ENCODE results near the gene NOP58. TPM values are rescaled to one million over a fixed set of nuclear protein-coding genes. Genes with fewer than 3 reads are reported as not detected.
A peak's percentile ranks its signal among the peaks of the same experiment; 100 is the strongest.

The NOP58 gene
- total and polyA plus RNA-seq, 2 of the 4 experiments (the other 2 are of a cell fraction) = 45.3 to 54.0 TPM

DNA sequence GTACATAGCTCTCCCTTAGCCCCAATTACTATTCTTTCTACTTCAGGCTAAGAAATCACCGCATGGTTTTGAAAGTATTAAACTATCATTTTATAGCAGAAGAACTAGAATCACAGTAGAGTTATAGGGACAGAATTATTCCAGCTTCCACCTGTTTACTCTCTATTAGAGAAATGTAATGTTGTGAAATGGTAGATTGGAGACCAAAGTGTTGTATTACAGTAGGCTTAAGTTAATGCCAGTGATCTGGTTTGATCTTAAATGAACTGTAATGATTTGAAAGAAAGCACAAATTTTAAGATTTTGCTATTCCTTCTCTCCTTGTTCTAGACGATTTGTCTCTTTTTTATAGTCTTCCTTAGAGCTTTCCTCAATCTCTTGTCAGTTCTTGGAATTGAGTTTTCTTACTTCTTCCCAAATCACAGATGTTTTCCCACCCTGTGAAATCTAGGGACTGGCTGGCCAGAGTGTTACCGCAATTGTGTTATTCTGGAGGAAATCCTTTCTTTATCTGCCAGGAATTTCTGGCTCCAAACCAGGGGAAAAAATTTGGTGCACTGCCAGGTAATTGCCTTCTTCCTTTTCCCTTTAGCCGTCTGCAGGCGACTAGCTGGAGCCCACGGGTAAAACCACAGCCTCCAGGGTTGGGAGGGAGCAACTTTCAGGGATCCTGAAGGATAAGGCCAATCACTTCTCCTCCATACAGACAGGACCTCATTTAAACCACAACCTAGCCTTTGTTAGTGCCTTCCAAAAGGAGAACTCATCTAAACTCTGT is 51.7 kb downstream of the NOP58 start:
- Histone ChIP-seq H4K20me1 (ENCODE audit: insufficient read depth, low read length) (0 out of 2 replicates have a peak, but pooled peaks cover 6% of the 10 kb centered on the region), H4K5ac (ENCODE audit: low read depth, low read length) (no peak overlapping the region), H3K9ac (ENCODE audit: low read depth, low read length) (no peak overlapping the region), H2AK5ac (ENCODE audit: low read depth, low read length) (no peak overlapping the region), H4K8ac (ENCODE audit: low read depth in 2 of 2, low read length in 2 of 2) (no peak overlapping the region), H3K27me3 (ENCODE audit: control insufficient read depth, insufficient read depth, low read length) (no peaks in the 10 kb centered on the region), H2BK20ac (ENCODE audit: low read depth, low read length) (no peak overlapping the region), H3K4me3 (ENCODE audit: insufficient read depth, low read depth, low read length) (no peak overlapping the region), H2AFZ (replicated peaks; ENCODE audit: low read length, poor library complexity) (no peak overlapping the region), H3K9me3 (ENCODE audit: control insufficient read depth, insufficient read depth, low read length) (no peaks in the 10 kb centered on the region), H3K23ac (ENCODE audit: low read depth, low read length) (0 out of 2 replicates have a peak overlapping the region, but pooled peaks have one; percentile 58), H2BK15ac (ENCODE audit: low read depth, low read length) (no peak overlapping the region), H2AK9ac (replicated peaks; ENCODE audit: low read depth, low read length, poor library complexity) (no peak overlapping the region), H2BK120ac (ENCODE audit: low read depth, low read length) (no peak overlapping the region), H3K56ac (ENCODE audit: extremely low read depth, insufficient read depth, low read length) (no peak overlapping the region), H3K4me2 (ENCODE audit: low read depth, low read length) (no peak overlapping the region; the same call in 1 of the 2 replicates), H3K9me1 (ENCODE audit: insufficient read depth, low read length) (peaks cover 6% of the 10 kb centered on the region), H2BK5ac (ENCODE audit: low read depth, low read length, poor library complexity, severe bottlenecking) (no peak overlapping the region), H3K4ac (ENCODE audit: low read depth, low read length) (no peak overlapping the region), H3K79me1 (ENCODE audit: low read depth in 1 of 2, low read length in 2 of 2) (peaks cover 0 to 3% of the 10 kb centered on the region in 2 experiments; a peak in 1 of 4 replicates), H3K27ac (ENCODE audit: insufficient read depth, low read length) (no peak overlapping the region), H3K4me1 (ENCODE audit: control insufficient read depth, insufficient read depth, low read length) (peaks cover 2% of the 10 kb centered on the region; the same call in 1 of the 2 replicates), H4K91ac (ENCODE audit: insufficient read depth, low read depth, low read length) (no peak overlapping the region), H3K36me3 (ENCODE audit: control insufficient read depth, insufficient read depth, low read length) (no peaks in the 10 kb centered on the region; the same call in 1 of the 2 replicates), H3K14ac (replicated peaks; ENCODE audit: low read depth, low read length) (0 out of 2 replicates have a peak overlapping the region, but pooled peaks have one; percentile 12), H3K18ac (ENCODE audit: low read depth, low read length) (no peak overlapping the region)
- ChIA-PET POLR2A (ENCODE audit: unreplicated experiment) (no interaction called here), CTCF (interaction anchor here (0.5 kb wide), 1 partner anchor 67 kb away, joined by 4 read pairs; no protein-coding TSS in a partner anchor)
- intact Hi-C loops (cut with micrococcal nuclease) (no loop called here), dilution Hi-C loops (cut with HindIII; ENCODE audit: low sequenced_read_pairs, unreplicated experiment) (no loop called here), in situ Hi-C loops (cut with MboI; ENCODE audit: low sequenced_read_pairs) (no loop called here)
- no CpG with 5 or more reads among the region's 6 CpGs for WGBS, 2 experiments (ENCODE audit: extremely low coverage in 2 of 2, insufficient read length in 1 of 2)
- TF ChIP-seq POLR2A (IDR thresholded peaks at IDR 0.05; ENCODE audit: low read depth, low read length) (no peak), CEBPB (IDR thresholded peaks at IDR 0.05; ENCODE audit: low read depth, low read length) (no peak), MAFK (IDR thresholded peaks at IDR 0.05; ENCODE audit: low read depth, low read length) (no peak), MXI1 (IDR thresholded peaks at IDR 0.05; ENCODE audit: borderline replicate concordance, low read depth, low read length) (no peak), CHD1 (IDR thresholded peaks at IDR 0.05; ENCODE audit: low read depth, low read length) (no peak), NFE2L2 (IDR thresholded peaks at IDR 0.05; ENCODE audit: low read depth, low read length) (no peak), FOS (IDR thresholded peaks at IDR 0.05; ENCODE audit: low read depth, low read length) (no peak), BHLHE40 (IDR thresholded peaks at IDR 0.05; ENCODE audit: low read depth, low read length) (no peak)
- TF ChIP-seq, protein P1, sequence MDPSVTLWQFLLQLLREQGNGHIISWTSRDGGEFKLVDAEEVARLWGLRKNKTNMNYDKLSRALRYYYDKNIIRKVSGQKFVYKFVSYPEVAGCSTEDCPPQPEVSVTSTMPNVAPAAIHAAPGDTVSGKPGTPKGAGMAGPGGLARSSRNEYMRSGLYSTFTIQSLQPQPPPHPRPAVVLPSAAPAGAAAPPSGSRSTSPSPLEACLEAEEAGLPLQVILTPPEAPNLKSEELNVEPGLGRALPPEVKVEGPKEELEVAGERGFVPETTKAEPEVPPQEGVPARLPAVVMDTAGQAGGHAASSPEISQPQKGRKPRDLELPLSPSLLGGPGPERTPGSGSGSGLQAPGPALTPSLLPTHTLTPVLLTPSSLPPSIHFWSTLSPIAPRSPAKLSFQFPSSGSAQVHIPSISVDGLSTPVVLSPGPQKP (IDR thresholded peaks at IDR 0.05; ENCODE audit: borderline replicate concordance, low read depth, low read length) = no peak
- BruUV-seq (replicated peaks) = no TSS peak
- ATAC-seq (ENCODE audit: low read depth) (peak; percentile 84), DNase-seq (peak; percentile 81)

All from IMR-90 (cell line).